HG02623 (cell line): ENCODE data around the gene PEAK1.

Source experiments
- ATAC-seq: cut with Tn5 transposase; IDR thresholded peaks from one replicate; pipeline ENCODE4 v1.9.1; 2021; ENCODE audit warnings: moderate library complexity; ENCODE audit not compliant: unreplicated experiment

PEAK1 gene, protein sequence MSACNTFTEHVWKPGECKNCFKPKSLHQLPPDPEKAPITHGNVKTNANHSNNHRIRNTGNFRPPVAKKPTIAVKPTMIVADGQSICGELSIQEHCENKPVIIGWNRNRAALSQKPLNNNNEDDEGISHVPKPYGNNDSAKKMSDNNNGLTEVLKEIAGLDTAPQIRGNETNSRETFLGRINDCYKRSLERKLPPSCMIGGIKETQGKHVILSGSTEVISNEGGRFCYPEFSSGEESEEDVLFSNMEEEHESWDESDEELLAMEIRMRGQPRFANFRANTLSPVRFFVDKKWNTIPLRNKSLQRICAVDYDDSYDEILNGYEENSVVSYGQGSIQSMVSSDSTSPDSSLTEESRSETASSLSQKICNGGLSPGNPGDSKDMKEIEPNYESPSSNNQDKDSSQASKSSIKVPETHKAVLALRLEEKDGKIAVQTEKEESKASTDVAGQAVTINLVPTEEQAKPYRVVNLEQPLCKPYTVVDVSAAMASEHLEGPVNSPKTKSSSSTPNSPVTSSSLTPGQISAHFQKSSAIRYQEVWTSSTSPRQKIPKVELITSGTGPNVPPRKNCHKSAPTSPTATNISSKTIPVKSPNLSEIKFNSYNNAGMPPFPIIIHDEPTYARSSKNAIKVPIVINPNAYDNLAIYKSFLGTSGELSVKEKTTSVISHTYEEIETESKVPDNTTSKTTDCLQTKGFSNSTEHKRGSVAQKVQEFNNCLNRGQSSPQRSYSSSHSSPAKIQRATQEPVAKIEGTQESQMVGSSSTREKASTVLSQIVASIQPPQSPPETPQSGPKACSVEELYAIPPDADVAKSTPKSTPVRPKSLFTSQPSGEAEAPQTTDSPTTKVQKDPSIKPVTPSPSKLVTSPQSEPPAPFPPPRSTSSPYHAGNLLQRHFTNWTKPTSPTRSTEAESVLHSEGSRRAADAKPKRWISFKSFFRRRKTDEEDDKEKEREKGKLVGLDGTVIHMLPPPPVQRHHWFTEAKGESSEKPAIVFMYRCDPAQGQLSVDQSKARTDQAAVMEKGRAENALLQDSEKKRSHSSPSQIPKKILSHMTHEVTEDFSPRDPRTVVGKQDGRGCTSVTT (N-terminal part only)

DNA sequence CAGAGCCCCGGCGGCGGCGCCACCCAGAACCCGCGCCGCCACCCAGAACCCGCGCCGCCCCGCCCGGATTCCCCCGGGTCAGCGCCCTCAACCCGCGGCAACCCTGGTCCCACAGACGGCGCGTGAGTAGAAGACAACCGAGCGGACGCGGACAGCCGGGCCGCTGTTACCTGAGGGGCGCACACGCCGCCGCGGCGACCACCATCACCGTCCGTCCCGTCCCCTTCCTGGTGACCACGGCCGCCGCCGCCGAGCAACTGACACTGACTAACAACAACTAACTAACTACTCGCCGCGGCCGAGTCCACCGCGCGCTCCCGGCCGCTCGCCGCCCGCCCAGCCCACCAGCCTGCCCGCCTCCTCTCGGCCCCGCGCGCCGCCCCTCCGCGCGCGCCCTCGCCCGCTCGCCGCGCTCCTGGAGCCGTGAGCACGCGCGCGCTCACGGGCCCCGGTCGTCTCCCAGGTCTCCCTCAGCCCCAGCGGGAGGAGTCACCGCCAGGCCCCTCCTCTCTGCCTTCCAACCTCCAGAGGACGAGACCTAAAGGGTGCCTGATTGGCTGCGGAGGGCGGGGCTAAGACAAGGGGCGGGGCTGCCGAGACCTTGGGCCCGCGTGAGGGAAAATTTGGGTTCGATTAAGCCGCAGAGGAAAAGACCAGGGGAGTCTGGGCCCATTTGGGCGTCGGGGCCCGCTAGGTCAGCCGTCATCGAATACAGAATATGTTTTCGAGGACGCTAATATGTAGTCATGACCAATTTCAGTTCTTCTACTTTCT, at the start of gene PEAK1:
TSS of gene PEAK1 (minus strand) at position 269 of the 774 bp plus-strand sequence. CDS start 238,178 bp downstream, outside the sequence.
- ATAC-seq: peak; percentile 95

DNA sequence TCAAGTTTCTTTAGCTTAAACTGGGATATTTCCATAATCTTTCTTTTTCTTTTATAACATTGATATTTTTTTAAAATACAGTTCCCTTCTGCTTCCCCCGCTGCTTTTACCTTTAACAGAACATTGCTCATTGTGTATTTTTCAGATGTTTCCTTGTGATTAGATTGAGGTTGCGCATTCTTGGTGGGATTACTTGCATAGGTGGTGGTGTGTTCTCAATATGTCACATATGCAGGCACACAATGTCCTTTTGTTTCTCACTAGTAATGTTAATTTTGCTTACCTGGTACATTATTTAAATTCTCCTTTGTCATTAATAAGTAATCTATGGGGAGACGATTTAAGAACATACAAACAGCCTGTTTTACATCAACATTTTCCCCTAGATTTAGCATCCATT, 49.0 kb upstream of the PEAK1 start:
- ATAC-seq: no peak

DNA sequence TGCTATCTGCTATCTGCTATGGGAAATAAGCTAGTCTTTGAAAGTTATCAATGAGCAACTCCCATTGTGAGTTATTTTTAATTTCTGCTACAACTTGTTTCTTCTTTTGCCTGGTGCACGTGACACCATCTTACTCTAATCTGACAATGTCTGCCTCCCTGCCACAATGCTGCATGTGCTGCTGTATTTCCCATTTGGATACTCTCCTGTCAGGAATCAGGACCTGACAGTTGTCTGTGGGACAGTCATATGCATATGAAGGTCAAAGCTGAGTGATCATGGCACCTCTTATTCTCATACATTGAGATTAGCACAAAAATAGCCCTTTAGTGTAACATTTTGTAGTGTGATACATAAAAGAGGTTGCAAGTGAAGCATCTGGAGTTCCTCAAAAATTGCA, 46.6 kb upstream of the PEAK1 start:
- ATAC-seq: no peak

DNA sequence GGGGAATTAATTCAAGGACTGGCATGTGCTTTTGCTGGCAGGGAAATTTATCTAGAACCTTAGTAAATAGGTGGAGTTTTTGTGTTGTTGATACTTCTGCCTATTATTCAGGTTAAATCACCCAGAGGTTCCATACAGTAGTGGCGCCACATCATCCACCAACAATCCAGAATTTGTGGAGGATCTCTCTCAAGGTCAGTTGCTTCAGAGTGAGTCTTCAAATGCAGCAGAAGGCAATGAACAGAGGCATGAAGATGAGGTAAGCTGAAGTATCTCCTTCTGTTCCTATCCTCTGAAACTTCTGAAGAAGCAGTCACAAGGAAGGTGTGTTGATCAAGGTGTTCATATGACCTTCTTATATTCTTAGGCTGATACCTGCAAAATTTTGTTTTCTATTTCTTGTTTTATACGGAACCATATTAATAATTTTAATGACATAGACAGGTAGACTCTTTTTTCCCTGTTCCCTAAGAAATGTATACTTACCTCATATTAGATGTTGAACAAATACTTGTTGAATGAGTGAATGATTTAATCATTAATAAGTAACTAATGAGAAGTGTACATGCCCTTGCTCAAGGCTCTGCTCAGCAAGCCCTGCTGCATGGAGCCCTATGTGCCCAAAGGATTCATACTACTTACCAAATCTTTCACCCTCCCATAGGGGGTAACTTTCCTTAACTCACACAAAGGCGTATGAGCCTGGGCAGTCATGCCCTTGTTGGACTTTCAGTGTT, 44.4 kb upstream of the PEAK1 start:
- ATAC-seq: no peak

DNA sequence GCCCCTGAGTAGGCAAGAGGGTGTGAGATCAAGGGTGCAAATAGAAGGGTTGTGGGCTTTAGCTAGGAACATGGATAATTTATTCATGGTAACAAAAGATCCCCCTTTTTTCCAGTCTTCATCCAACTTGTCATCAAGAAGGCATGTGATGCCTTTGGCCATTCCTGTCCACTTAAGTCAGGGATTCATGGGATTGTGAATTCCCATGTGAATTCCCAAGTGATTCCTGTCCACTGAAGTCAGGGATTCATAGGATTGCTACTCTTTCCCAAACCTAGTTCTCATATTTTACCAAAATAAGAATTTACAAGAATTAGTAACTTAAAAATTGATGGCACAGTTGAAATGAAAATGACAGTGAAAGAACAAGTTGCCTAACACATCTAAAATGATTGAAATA, 41.6 kb upstream of the PEAK1 start:
- no peak for ATAC-seq

DNA sequence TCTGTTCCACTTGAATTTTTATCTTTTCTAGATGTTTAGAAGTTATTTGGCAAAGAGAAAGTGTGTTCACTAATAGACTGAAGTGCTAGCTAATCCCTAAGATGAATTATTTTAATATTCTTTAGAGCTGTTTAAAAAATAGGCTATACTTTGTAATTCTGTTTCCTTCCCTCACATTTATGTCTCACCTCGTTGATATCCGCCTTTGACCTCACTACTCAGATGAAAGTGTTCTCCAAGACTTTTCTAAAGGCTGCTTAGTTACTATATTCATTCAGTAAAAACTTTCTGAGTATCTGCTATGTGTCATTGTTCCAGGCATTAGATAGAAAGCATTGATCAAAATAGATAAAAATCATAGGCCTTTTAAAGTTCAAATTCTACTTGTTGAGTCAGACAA, 39.1 kb upstream of the PEAK1 start:
- ATAC-seq: no peak

DNA sequence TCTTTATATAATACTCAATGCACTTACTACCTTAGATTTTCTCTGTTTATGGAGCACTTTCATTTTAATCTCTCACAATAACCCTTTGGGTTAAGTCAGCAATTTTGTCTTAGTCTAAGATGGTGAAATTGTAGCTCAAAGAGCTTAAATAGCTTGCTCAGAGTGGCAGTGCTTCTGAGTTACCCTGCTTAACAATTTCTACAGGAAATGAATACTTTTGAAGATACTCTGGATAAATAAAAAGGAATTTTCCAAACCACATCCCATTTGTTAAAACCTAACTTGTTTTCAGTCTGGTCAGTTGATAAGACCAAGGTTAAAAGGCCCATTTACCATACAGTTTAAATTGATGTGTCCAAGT, 38.0 kb upstream of the PEAK1 start:
- no peak for ATAC-seq

DNA sequence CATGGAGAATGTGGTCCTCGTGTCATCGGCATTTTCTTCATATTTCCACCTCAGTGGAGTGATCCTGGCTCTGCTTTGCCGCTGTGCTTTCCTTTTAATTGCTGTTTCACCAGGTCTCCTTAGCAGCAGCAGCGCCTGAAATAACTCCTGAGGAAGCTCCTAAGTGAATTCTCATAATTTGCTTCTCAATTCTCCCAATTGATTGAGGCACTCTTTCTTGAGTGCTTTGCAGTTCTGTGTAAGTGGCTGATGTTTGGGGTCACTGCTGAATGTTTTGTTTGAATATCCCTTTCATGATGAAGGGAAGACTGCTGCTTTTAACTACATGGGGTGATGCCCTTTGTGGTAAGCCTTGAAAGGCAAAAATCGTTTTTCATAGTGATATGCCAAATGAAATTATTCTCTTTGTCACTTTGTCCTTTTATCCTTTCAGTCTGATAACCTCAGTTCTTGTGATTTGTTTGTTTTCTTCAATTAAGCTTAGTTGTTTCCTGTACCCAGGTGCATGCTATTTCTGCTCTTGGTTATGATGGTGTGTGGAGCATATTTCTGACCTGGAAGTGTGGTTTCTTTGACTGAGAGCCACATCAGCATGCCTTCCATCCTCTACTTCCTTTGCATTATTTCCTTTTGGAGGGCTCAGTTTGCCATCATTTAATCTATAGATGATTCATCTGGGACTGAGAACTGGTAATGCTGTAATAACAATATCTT, 37.4 kb upstream of the PEAK1 start:
- ATAC-seq: no peak

DNA sequence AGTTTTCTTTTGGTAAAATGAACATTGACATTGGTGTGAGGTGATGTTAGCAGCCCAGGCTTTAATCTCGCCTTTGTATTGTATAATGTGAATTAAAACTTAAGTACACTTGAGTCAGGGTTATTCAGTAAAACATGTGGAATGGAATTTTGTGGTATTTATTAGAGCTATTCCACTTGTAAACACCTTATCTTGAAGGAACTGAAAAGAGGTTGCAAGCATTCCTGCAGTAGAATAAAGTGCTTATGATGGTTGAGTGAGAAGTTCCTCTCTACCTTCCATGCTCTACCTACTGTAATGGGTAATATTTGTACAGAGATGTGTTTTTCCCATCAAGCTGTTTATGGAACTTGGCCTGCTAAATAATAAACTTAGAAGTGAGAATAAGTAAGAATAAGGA, 36.8 kb upstream of the PEAK1 start:
- no peak for ATAC-seq

DNA sequence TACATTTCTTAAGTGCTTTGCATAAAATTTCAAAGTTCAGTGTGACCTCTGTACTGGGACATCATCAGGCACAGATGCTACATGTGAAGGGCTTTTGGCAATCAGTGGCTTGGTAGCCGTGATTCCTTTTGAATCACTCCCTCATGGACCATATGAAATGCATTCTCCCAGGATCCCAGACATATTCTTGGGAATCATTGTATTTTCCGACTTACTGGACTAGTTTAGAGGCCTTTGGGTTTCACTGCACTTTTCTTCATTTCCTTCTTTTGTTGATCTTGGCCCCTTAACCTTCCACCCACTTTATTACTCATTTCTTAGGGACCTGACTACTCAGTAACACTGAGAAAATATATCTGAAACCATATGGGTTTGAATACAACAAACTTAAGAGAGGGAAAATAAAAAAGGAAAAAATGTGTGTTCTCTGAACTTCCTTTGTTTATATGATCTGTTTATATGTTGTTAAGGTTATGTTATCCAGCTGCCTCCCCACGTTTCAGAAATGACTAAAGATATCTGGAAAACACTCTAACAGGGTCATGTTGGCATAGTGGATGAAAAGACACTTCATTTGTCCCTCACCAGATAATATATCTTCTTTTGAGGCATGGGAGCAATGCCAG, 35.9 kb upstream of the PEAK1 start:
- ATAC-seq: no peak

DNA sequence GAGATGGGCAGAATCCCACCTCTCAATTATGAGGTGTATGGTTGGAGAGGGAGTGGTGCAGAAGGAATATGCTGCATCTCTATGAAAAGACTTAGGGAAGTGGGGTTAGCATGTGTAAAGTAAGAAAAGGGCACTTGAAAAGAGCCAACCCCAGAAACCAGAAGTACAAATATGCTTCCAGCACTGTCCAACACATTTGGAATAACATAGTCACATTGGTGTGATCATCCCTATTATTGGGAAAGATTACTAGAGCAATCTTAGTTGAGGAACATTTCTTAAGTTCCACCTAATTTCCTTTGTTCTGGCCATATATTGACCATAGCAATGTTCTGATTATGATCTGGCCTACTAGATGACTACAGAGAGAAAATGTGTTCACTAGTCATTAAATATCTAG, 35.0 kb upstream of the PEAK1 start:
- no peak for ATAC-seq

DNA sequence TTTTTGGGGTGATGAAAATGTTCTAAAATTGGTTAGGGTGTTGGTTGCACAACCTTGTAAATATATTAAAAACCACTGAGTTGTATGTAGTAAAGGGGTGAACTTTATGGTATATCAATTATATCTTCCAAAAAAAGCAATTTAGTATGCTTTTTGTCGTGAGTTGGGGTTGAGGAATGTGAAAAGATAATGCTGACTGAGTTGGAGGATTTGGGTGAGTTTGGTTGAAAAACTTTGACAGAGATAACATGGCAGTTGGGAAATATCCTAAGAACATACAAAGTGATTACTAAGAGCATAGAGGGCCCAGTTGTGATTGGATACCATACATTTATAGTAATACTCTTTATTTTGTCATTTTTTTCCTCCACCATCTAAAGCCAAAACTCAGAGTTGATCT, 34.4 kb upstream of the PEAK1 start:
- ATAC-seq: no peak

DNA sequence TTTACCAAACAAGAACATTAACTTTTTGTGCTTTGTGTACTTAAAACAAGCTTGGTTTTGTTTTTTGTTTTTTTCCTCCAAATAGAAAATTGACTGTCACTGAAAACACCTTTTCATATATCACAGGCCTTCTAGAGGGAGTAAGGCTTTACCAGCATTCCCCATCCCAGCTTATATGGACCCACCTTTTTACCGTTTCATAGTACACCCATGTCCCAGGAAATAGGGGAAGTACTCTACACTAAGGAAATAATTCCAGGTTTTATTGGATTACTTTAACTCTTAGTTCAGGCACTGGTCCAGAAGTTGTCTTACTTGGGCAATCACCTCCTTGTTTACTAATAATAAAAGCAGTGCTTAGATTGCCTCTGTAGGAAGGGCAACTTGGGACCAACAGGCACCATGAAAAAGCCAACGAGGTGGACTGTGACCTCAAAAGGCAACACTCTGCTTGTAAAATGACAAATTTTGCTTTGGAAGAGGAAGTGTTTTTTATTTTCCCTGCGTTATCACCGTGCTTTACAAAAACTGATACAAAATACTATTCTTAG, 27.0 kb upstream of the PEAK1 start:
- no peak for ATAC-seq

DNA sequence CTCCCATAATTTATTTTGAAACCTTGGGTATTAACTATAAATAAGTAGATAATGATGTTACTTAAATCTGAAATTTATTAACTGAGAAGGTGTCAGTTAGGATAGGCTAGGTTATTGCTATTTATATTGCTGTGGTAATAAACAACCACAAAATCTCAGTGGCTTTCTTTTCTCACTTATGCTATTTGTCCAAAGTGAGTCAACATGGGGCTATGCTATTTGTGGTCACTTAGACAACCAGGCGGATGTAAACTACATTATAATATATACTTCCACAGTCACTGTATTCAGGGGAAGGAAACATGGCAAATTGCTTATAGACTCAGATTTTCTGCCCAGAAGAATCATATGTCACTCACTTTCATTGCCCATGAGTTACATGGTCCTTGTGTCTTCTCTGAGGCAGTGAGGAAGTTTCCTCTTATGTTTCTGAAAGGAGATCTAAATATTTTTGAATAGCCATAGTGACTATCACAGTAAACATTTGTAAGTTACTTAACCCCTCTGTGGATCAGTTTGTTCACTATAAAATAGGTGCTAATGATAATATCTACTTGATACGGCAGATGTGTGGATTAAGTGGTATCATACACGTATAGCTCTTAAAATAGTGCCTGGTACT, 20.6 kb upstream of the PEAK1 start:
- peak; percentile 73 for ATAC-seq

DNA sequence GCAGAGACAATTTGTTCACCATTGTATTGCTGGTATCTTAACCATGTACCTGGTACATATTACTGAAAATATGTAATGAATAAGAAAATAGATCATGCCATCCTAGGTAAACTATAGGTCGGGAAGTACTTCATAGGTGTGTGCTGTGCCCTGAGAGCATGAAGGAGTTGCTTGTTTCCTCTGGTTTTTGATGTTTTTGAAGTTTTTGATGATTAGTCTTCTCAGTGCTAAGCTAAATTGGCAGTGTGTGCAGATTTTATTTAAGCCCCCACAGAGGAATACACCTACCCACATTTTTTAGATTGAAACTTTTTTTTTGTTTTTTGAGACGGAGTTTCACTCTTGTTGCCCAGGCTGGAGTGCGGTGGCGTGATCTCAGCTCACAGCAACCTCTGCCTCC, 17.4 kb upstream of the PEAK1 start:
- ATAC-seq: no peak

DNA sequence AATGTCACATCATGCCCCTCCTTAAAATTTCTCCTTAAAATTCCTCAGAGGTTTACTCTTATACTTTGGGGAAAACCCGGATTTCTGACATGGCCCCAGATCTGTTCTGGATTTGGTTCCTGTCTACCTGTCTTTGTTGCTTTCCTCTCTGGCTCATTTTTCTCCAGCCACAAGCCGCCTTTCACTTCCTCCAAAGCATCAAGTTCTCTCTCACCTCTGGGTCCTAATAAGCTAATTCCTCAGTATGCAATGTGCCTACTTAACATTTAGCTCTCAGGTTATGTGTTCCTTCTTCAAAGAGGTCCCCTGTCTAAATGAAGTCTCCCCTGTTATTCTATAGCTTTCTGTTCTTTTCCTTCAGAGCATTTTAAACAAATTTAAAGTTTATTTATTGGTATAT, 16.9 kb upstream of the PEAK1 start:
- ATAC-seq: no peak

DNA sequence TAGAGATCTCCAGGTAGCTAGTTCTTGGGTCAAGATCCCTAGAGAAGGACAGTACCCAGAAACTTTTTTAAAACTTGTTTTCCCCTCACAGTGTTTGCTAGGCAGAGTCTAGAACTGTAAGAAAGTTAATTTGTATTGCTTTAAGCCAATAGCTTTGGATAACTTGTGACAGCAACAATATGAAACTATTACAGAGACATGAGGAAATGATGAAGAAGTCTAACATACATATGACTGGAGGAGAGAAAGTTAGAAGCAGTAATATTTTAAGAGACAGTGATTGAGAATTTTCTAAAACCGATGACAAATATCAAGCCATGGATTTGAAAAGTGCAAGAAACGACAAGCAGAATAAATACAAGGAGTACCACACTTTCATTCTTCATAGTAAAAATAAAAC, 10.7 kb upstream of the PEAK1 start:
- no peak for ATAC-seq

DNA sequence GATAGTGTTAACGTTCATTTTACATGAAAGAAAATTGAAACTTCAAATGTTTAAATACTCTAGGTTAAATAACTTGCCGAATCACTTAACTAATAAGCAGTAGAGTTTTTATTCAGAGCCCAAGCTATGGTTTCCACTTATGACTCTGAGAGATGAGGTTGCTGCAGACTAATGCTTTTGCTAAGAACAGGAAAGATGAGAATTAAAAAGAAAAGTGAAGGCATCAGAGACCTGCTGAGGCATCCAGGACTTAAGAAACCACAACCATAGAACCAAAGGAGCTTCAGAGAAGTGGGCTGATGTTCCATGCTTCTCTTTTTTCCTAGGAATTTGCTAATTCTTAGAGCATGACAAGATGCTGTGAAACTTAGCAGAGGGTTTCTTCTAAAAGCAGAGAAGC, 10.3 kb upstream of the PEAK1 start:
- no peak for ATAC-seq

DNA sequence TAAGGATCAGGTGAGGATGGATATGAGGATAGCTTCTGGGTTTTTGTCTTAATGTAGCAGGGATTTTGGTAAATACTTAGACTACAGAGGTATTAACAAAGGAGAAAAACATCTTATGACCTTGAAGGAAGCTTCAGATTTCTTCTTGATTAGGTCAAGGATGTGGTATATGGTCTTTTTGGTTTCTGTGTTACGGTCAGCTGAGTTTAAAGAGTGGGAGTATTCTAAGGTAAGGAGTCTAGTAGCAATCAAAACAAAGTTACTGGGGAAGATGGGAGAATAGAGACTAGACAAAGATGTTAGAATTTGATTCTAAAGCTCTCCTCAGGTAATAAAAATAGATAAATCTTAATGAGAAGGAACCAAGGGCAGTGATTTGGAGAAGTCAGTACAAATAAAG, 7.0 kb upstream of the PEAK1 start:
- no peak for ATAC-seq
